HG03095 (cell line): ENCODE results near the gene RPL7A.
"Not testable (repeated sequence)": the region's sequence is repeated elsewhere in the genome, so short reads cannot be mapped to it uniquely, and the experiment has no call there.

ENCODE experiments used
- ATAC-seq: cut with Tn5 transposase; IDR thresholded peaks from one replicate; pipeline ENCODE4 v1.9.1; 2021; ENCODE audit warnings: moderate library complexity; ENCODE audit not compliant: unreplicated experiment

RPL7A gene

GRCh38 chr9:133384736-133385321 lies 36.8 kb downstream of the RPL7A start:
- no peak for ATAC-seq

GRCh38 chr9:133385452-133385851 lies 37.4 kb downstream of the RPL7A start:
- ATAC-seq, result no peak

GRCh38 chr9:133386338-133386737 lies 38.3 kb downstream of the RPL7A start:
- no peak for ATAC-seq

- ATAC-seq, result no peak
Measured at GRCh38 chr9:133387680-133388079, 39.7 kb downstream of the RPL7A start.

GRCh38 chr9:133389025-133389557 lies 41.1 kb downstream of the RPL7A start:
- no peak for ATAC-seq

GRCh38 chr9:133389562-133389961 lies 41.5 kb downstream of the RPL7A start:
- no peak for ATAC-seq

GRCh38 chr9:133390713-133391112 lies 42.7 kb downstream of the RPL7A start:
- no peak for ATAC-seq

- not testable (repeated sequence) for ATAC-seq
Measured at GRCh38 chr9:133391449-133391848, 43.4 kb downstream of the RPL7A start.

- ATAC-seq, result not testable (repeated sequence)
Measured at GRCh38 chr9:133392308-133392707, 44.3 kb downstream of the RPL7A start.

GRCh38 chr9:133393399-133393798 lies 45.4 kb downstream of the RPL7A start:
- ATAC-seq, result no peak

- ATAC-seq, result no peak
Measured at GRCh38 chr9:133394687-133395271, 46.8 kb downstream of the RPL7A start.

GRCh38 chr9:133396952-133397351 lies 48.9 kb downstream of the RPL7A start:
- ATAC-seq, result no peak

GRCh38 chr9:133397370-133397769 lies 49.4 kb downstream of the RPL7A start:
- ATAC-seq, result no peak

- ATAC-seq, result no peak
Measured at GRCh38 chr9:133397895-133398294, 49.9 kb downstream of the RPL7A start.

- ATAC-seq, result no peak
Measured at GRCh38 chr9:133400292-133400691, 52.3 kb downstream of the RPL7A start.
